AG09319 (cell line): ENCODE results near the gene LAMTOR1.

Source experiments
- DNase-seq: peaks from one replicate; pipeline ENCODE4 v3.0.0-alpha.2; 2010; ENCODE audit warnings: low read depth; ENCODE audit errors: extremely low read depth
- TF ChIP-seq, protein P1 (sequence below): IDR thresholded peaks from 2 replicates; pipeline ENCODE4 v1.5.1; 2011; ENCODE audit warnings: low read depth, mild to moderate bottlenecking, inconsistent platforms, low read length, moderate library complexity

LAMTOR1 gene

DNA sequence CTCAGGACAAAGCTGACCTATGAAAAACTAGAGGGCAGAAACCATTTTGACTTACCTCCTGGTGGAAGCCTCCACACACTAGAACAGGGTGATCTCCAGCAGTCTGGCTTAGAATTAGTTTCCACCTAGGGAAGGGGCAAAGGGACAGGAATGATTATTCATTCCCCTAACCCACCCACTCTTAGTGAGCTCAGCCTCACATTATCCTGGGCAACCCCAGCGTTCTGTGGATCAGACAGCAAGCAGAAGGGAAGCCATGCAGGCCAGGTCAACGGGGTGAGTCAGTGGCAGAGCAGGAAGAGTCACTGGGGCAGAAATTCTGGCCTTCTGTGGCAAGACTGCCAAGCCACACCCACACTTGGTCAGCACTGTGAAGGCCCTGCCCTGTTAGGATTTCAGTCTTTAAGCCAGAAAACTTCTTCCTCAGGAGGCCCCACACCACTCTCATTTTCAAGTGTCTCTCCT lies 33.3 kb downstream of the LAMTOR1 start:
- peak; percentile 60 for DNase-seq
- TF ChIP-seq, protein P1, sequence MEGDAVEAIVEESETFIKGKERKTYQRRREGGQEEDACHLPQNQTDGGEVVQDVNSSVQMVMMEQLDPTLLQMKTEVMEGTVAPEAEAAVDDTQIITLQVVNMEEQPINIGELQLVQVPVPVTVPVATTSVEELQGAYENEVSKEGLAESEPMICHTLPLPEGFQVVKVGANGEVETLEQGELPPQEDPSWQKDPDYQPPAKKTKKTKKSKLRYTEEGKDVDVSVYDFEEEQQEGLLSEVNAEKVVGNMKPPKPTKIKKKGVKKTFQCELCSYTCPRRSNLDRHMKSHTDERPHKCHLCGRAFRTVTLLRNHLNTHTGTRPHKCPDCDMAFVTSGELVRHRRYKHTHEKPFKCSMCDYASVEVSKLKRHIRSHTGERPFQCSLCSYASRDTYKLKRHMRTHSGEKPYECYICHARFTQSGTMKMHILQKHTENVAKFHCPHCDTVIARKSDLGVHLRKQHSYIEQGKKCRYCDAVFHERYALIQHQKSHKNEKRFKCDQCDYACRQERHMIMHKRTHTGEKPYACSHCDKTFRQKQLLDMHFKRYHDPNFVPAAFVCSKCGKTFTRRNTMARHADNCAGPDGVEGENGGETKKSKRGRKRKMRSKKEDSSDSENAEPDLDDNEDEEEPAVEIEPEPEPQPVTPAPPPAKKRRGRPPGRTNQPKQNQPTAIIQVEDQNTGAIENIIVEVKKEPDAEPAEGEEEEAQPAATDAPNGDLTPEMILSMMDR = no peak

GRCh38 chr11:72069200-72069599 lies 33.9 kb downstream of the LAMTOR1 start:
- no peak for DNase-seq

GRCh38 chr11:72067676-72068075 lies 35.4 kb downstream of the LAMTOR1 start:
- no peak for DNase-seq
- TF ChIP-seq, protein P1 = no peak

More at GRCh38 chr11:72069200-72069599, 33.9 kb downstream of the LAMTOR1 start:
- TF ChIP-seq, protein P1 = no peak

DNA sequence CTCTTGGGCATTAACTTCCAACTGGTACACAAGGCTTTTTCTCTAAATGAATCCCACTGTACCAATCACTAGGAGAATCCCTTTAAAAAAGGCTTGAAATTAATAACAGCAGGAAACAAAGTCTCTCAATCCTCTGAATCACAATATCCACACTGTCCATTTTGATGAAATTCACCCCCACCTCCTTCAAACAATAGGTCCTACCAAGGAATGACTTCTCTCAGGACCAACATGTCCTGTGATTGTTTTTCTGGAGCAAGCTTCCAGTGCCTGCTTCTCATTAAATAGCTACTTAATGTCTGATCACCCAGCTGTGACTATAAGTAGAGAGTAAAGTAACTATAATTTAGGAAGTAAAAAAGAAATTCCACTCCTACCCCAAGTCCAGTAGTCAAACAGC lies 35.8 kb downstream of the LAMTOR1 start:
- DNase-seq = no peak
- TF ChIP-seq, protein P1 = no peak

DNA sequence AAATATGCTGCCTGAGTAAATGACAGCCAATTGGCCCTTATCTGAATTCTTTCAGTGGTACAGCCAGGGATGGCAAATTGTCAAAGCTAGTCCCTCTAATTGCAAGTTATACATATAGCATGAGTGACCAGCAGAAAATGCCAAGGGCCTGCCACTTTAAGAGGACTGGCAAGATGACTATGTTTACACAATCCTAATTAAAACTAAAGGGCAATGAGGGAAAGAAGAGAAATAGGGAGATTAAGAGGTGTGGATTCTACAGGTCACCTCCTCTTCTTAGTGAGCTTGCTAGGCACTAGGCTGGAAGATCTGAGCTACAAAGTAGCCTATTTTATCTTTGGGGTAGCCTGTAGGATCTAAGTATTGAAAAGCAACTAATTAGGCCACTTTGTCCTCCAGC lies 36.2 kb downstream of the LAMTOR1 start:
- TF ChIP-seq, protein P1 = no peak
- no peak for DNase-seq

DNA sequence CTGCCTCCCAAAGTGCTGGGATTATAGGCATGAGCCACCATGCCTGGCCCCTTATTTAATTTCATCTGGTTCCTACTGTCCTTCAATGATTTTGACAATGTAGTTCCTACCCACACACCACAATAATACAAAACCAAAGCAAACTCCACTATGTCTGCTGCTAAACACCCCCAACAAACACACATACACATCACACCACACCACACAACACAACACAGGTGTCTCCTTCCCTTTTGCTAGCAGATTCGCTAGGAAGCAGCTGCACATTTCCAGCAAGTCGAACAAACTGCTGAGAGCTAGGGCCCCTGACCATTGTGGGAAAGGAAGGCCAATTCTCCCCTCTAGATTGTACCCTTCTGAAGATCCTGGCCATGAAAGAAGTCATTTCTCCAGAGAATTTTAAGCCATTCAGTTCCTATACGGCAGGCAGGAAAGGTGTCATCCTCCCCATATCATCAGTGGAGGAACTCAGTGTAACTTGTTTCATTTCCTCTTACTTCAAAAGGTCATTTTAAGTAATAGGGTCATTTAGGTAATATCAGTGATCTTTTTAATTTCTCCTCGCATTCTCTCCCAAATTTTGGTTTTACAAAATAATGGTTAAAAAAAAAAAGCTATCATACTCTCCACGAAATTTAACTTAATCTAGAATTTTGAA lies 41.2 kb downstream of the LAMTOR1 start:
- TF ChIP-seq, protein P1 = no peak

DNA sequence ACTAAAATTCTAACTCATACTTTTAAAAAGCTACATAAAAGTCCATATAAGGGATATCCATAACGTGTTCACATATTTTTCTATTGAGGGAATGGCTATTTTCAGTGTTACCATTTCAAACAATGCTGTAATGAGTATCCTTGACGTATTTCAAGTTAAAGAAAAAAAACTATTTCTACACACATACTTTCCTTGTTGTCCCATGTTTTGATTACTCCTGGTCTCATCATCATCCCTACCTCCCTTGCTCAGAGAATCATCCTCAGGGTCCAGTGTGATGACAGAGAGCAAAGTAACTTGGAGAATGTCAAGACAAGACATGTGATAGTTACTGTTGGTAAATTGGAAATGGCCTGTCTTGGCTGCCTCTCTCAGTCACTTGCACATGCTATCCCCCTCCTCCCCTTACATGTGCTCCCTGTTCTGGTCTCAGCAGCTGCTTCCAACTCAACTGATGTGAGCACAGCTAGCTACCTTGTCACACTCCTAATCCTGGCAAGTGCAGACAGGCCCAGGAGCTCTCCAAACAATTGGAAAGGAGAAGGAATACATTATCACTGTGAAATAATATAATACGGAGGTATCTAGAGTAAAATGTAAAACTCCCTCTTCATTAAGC lies 44.6 kb downstream of the LAMTOR1 start:
- no peak for DNase-seq
- TF ChIP-seq, protein P1 = no peak

More for the DNA sequence above, 41.2 kb downstream of the LAMTOR1 start:
- no peak for DNase-seq
